ENCODE data around the gene HOXC5.

The HOXC5 gene

GRCh38 chr12:54006559-54007220 lies 26.2 kb upstream of the HOXC5 start:
- no peak for DNase-seq

GRCh38 chr12:54007538-54008259 lies 25.2 kb upstream of the HOXC5 start:
- no peak for DNase-seq

GRCh38 chr12:54008260-54008552 lies 24.6 kb upstream of the HOXC5 start:
- DNase-seq = no peak

GRCh38 chr12:54009171-54010052 lies 23.4 kb upstream of the HOXC5 start:
- DNase-seq = peak; percentile 9 to 40

GRCh38 chr12:54010053-54010971 lies 22.5 kb upstream of the HOXC5 start:
- DNase-seq = no peak

- no peak for DNase-seq
Observed at GRCh38 chr12:54010972-54011664, 21.7 kb upstream of the HOXC5 start.

- no peak for DNase-seq
Observed at GRCh38 chr12:54011665-54012532, 21.0 kb upstream of the HOXC5 start.

GRCh38 chr12:54012631-54013409 lies 20.0 kb upstream of the HOXC5 start:
- no peak for DNase-seq

- no peak for DNase-seq
Observed at GRCh38 chr12:54014377-54015017, 18.4 kb upstream of the HOXC5 start.

- no peak for DNase-seq
Observed at GRCh38 chr12:54015018-54015931, 17.6 kb upstream of the HOXC5 start.

- no peak for DNase-seq
Observed at GRCh38 chr12:54016051-54016450, 16.8 kb upstream of the HOXC5 start.

GRCh38 chr12:54016478-54016964 lies 16.3 kb upstream of the HOXC5 start:
- no peak for DNase-seq

- DNase-seq = no peak
Observed at GRCh38 chr12:54017027-54017788, 15.6 kb upstream of the HOXC5 start.

GRCh38 chr12:54017878-54018467 lies 14.9 kb upstream of the HOXC5 start:
- no peak for DNase-seq

GRCh38 chr12:54018468-54018984 lies 14.3 kb upstream of the HOXC5 start:
- DNase-seq = no peak

- DNase-seq = no peak
Observed at GRCh38 chr12:54019091-54019811, 13.6 kb upstream of the HOXC5 start.
